ENCODE results near the gene DDHD1.
A peak's percentile ranks its signal among the peaks of the same experiment; 100 is the strongest.
"Not testable (repeated sequence)": the region's sequence is repeated elsewhere in the genome, so short reads cannot be mapped to it uniquely, and the experiment has no call there.

The DDHD1 gene

DNA sequence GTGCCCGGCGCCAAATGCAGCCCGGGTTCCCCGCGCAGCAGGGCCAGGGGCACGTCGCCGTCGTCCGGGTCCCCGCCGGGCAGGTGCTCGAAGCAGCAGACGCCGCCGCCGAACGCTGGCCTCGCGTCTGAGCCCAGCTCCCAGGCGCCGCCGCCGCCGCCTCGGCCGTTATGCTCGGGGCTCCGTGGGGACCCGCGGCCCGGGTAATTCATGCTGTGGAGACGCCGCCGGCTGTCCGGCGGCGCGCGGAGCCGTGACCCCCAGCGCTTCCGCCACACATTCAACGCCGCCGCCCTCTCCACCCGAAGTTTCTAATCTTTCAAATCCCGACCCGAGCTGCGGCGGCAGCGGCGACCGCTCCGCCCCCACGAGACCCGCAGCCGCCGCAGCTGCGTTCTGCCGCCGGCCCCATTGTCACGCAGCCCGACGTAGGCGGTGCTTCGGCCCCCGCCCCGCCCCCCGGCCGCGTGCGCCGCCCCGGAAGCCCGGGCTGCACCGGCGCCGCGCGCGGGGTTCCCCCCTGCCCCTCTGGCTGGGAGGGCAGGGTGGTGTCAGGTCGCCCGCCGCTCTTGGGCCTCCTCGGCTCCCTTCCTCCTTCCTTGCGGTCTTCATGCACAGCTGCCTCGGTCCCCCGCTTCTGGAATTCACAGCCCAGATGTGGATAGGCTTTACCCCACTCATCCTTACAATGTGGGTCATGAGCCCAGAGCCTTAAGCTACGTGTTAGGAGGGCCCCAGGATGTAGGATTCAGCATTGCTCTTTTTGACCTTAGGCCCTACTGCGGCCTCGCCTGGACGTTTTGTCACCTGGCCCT is at the start of gene DDHD1:
TSS of gene DDHD1 (minus strand) at position 437 of the 815 bp plus-strand sequence. CDS start at position 212, 225 bp downstream.
- peak; percentile 83 for DNase-seq

DNA sequence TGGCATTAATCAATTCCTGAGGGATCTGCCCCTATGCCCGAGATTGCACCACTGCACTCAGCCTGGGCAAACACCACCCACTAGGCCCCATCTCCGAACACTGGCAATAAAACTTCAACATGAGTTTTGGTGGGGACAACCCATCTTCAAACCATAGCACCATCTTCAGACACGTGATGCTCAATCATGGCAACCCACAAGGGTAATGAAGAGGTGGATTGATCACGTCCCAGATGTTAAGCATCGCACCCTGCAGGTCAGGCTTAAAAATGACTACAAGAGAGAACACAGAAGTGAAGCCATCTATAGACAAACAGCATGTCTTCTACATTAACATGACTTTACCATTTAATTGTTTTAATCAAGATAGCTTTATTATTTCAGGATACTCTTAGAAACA is 42.8 kb upstream of the DDHD1 start:
- DNase-seq: no peak

GRCh38 chr14:53193193-53193592 is 40.1 kb upstream of the DDHD1 start:
- no peak for DNase-seq

DNA sequence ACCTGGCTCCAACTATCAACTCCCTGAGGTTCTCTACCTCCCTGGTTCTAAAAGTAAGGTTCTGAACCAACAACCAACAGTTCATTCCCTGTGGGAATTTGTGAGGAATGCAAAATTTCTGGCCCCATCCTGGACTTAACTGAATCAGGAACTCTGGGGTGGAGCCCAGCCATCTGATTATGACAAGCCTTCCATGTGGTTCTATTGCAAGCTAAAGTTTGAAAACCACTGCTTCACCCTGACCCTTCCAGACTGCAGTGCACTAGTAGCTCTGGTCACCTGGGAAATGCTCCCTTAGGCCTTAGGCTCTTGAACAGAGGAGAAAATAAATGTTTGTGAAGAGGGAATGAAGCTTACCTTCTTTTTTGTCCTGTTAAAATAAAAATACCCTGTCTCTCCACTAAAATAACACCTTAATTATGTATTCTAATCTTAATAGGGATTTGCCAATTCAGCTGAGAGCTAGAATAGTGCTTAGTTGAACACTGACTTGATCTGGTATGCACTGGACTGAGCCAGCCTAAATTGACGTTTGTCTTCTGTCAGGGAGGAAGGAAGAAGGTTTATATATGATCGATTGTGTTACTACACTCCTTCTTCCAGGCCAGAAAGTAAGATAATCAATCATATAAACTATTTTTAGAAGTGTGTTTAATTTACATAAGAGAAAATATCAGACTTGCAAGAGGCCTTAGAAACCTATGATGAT is 39.1 kb upstream of the DDHD1 start:
- no peak for DNase-seq

- DNase-seq: peak; percentile 22
These were observed 37.8 kb upstream of the DDHD1 start for GRCh38 chr14:53190938-53191337.

DNA sequence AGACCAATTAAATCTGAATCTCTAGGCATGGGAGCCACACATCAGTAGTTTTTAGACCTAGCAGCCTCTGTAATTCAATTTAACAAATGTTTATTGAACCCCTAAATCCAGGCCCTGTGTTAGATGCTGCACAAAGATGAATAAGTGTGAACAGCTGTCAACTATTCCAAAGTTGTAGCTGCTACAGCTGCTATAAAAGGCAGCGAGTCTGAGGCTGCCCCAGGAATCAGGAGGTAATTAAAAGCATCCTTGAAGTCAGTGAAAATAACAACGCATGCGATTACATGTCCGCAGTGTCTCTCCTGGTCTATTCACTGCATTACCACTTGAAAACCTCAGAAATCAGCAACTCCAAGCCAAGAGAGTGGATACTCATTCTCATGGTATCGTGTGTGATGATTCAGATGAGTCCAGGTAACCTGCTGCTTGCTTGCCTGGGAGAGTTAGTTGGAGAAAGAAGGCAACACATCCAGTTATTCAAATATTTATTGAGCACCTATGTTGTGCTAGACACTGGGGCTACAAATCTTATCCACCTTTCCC is 34.9 kb upstream of the DDHD1 start:
- no peak for DNase-seq

GRCh38 chr14:53186532-53186931 is 33.4 kb upstream of the DDHD1 start:
- no peak for DNase-seq

- DNase-seq: no peak
These were observed 30.5 kb upstream of the DDHD1 start for GRCh38 chr14:53183611-53184010.

GRCh38 chr14:53183056-53183455 is 29.9 kb upstream of the DDHD1 start:
- no peak for DNase-seq

DNA sequence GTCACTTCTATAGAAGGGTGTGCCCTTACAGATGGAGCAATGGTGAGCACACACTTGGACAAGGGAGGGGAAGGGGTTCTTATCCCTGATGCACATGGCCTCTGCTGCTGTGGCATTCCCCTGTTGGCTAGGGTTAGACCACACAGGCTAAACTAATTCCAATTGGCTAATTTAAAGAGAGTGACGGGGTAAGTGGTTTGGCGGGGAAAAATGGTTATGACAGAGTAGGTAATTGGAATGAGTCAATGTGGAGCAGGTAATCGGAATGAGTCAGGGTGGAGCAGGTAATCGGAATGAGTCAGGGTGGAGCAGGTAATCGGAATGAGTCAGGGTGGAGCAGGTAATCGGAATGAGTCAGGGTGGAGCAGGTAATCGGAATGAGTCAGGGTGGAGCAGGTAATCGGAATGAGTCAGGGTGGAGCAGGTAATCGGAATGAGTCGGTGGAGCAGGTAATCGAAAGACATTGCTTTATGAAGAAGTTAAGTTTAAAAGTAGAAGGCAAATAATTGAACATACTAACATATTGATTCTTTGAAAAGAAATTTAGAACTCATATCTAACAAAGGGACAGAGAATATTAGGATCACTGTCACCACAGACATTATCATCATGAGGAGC is 28.4 kb upstream of the DDHD1 start:
- DNase-seq: peak; percentile 51

- DNase-seq: peak; percentile 78
These were observed 27.4 kb upstream of the DDHD1 start for GRCh38 chr14:53180272-53181221.

DNA sequence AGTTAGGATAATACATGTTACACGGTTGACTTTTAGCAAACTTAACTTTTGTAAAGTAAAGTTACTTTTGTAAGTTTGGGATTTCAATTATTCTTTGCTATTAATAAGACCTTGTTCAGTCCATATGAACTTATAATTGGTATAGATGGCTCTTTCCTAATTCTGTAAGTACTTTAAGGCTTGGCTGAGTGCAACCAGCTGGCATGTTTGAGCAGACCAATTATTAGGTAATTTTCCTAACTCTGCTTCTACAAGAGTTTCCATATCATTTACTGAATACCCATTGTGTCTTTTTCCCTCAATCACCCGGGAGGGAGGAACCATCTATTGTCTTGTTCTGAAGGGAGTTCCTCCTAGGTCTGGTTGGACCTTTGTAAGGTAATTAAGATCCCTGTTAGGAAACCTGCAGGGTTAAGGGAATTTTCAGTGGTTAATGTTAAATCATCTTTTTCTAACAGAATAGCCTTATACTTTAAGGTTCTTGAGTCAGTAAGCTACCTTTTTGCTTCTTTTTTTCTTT is 26.4 kb upstream of the DDHD1 start:
- not testable (repeated sequence) for DNase-seq

DNA sequence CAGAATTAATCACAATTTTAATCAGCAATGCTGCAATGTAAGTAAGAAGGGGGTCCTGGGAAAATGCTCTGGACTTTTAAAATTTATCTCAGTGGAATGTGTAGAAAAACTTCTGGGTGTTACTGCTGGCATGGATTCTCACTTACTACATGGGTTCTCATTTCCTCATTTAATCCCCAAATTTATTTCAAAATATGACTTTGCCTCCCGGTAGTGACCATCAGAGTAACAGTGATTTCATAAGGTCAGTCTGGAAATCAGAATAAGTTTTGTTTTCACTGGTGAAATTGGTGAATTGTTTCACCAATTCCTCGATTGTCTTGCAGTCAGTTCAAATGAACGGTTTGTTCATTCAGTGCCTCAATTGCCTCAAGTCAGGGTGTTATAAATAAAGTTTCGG is 22.3 kb upstream of the DDHD1 start:
- no peak for DNase-seq

DNA sequence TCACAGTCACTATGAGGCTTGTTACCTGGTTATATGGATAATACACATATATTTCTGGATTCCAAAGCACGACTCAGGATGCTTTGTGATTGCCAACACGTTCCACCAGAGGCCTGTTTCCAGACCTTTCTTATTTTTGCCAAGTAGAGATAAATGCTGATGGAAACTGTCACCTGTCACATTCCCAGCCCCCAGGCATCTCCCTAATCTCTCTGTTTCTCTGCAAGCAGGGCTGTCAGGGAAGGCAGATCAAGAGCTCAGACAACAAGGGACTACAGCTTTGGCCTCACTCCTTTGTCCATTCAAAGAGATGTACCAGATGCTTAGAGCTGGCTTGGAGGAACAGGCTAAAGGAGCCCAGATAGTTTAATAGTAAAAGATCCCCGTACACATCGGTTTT is 21.8 kb upstream of the DDHD1 start:
- no peak for DNase-seq

- DNase-seq: no peak
These were observed 15.7 kb upstream of the DDHD1 start for GRCh38 chr14:53168786-53169185.

DNA sequence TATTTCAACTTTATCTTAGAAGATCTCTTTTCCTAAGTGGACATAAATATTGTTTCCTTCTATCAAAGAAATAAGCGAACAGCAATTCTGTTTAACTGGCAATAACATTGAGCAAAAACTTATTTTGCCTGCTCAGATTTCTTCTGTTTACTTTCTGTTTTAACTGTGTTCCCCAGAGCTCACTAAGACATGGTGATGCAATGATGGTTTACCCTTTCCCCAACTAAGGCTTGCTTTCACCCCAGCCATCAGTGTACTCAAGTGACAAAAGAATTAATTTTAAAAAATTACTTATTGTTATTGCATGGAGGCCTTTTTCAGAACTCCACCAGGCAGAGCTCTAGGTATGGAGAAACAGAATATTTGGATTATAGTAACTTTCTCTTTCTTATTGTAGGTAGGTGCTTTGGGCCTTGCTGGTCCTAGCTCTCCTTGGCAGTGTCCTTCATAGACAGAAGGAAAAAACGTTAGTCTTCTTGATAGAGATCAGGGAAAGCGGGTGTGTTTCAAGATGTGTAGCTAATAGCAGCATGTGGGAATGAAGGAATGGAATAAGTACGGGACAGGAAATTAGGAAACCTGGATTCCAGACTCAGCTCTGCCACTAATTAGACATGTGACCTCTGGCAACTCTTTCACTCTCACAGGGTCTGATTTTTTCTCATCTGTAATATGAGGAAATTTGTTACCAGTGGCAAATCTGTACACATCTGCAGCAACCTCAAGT is 14.6 kb upstream of the DDHD1 start:
- no peak for DNase-seq

GRCh38 chr14:53161758-53162435 is 8.8 kb upstream of the DDHD1 start:
- no peak for DNase-seq

DNA sequence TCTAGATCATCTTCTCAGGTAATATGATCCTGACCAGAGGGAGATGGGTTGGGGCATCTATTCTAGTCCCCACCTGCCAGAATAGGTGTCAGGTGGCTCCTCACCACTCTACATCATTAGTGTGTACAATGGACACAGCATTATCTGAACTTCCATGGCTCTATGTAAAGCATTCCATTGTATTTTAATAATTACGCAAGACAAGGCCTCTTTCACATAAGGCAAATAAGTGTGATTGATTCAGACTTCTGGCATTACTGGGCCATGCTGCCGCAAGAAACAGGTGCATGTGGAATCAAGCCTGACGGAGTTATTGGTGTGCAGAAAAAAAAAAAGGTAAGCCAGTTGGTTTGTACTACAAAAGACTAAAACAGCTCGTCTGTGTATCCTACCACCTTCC is 3.1 kb upstream of the DDHD1 start:
- no peak for DNase-seq

- DNase-seq: no peak
These were observed 584 bp upstream of the DDHD1 start for GRCh38 chr14:53153702-53154112.

- DNase-seq: peak; percentile 72
These were observed 788 bp downstream of the DDHD1 start for GRCh38 chr14:53152184-53152886.
